Measurements from ENCODE around the gene JAZF1. TPM values are rescaled to one million over a fixed set of nuclear protein-coding genes. Genes with fewer than 3 reads are reported as not detected.

JAZF1 gene
- total RNA-seq, 1 donor from 2014 or later: 3.1 TPM

DNA sequence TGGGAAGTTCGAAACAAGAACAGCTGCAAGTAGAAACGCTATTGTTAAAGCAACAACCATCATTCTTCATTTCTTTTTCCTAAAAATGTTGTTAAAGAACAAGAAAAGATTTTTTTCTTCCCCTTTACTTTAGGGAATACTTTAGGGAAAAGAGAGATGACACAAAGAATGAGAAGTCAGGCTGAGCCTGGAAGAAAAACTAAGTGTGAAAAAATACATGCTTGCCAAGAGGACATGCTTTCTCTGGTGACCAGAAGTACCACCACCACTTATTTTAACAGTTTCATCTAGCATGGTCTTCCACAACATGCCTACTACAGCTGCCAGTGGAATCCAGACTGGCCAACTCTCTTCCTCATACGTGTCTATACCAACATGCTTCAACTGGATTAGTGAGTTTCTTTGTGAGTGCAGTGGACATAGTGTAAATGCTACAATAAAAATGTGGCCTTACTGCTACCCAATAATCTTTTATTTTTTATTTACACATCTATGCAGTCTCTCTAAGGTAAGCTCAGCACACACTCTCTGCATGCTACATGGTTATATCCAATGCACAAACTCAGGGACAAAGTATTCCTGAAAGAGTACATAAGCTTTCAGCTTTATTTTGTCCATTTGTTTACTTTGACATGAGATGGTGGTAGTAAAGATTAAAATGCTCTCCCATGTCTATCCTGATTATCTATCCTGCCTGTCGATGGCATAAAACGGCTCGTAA, 244.4 kb downstream of the JAZF1 start:
- H3K4me1 Mint-ChIP-seq: no peaks in the 10 kb centered on the region
- H3K36me3 Mint-ChIP-seq (ENCODE audit: low read depth): no peaks in the 10 kb centered on the region
- no peak overlapping the region for H3K4me3 Mint-ChIP-seq
- H3K27me3 Mint-ChIP-seq (ENCODE audit: low read depth): peaks cover 4% of the 10 kb centered on the region
- H3K9me3 Mint-ChIP-seq: no peaks in the 10 kb centered on the region
- no peak overlapping the region for H3K27ac Mint-ChIP-seq (ENCODE audit: unreplicated experiment)
- no peak for TF ChIP-seq CTCF (conservative IDR thresholded peaks at IDR 0.05)
- DNase-seq (ENCODE audit: low read depth, low spot score): no peak

GRCh38 chr7:27933671-27934565, 246.7 kb downstream of the JAZF1 start:
- H3K4me1 Mint-ChIP-seq: no peaks in the 10 kb centered on the region
- no peak for DNase-seq (ENCODE audit: low read depth, low spot score)
- H3K4me3 Mint-ChIP-seq: no peak overlapping the region
- no peaks in the 10 kb centered on the region for H3K9me3 Mint-ChIP-seq
- H3K27me3 Mint-ChIP-seq (ENCODE audit: low read depth): peaks cover 4% of the 10 kb centered on the region
- peak; percentile 55 for TF ChIP-seq CTCF (conservative IDR thresholded peaks at IDR 0.05)
- H3K36me3 Mint-ChIP-seq (ENCODE audit: low read depth): no peaks in the 10 kb centered on the region
- H3K27ac Mint-ChIP-seq (ENCODE audit: unreplicated experiment): no peak overlapping the region

DNA sequence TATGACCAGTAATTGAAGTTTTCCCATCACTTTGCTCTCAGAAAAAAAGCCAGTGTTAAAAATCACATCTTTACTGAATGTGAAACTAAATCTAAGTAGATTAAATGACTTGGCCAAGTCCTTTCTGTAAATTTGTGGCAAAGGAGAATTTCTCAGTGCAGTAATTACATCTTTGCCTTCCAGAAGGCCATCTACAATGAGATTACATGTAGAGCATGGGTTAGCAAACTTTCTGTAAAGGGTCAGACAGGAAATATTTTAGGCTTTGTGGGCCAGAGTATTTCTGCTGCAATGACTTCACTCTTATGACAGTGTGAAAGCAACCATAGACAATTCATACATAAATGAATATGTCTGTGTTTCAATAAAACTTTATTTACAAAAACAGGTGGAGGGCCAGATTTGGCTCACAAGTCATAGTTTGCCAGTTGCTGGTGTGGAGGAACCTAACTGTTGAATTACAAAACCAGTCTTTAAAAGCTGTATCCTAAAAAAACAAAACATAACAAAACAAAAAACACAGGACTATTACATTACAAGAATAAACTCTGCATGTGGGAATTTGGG, 249.6 kb downstream of the JAZF1 start:
- H3K27me3 Mint-ChIP-seq (ENCODE audit: low read depth): peaks cover 6% of the 10 kb centered on the region
- no peaks in the 10 kb centered on the region for H3K9me3 Mint-ChIP-seq
- no peak for DNase-seq (ENCODE audit: low read depth, low spot score)
- no peak for TF ChIP-seq CTCF (conservative IDR thresholded peaks at IDR 0.05)
- no peak overlapping the region for H3K27ac Mint-ChIP-seq (ENCODE audit: unreplicated experiment)
- H3K4me1 Mint-ChIP-seq: no peaks in the 10 kb centered on the region
- H3K4me3 Mint-ChIP-seq: no peak overlapping the region
- H3K36me3 Mint-ChIP-seq (ENCODE audit: low read depth): no peaks in the 10 kb centered on the region

DNA sequence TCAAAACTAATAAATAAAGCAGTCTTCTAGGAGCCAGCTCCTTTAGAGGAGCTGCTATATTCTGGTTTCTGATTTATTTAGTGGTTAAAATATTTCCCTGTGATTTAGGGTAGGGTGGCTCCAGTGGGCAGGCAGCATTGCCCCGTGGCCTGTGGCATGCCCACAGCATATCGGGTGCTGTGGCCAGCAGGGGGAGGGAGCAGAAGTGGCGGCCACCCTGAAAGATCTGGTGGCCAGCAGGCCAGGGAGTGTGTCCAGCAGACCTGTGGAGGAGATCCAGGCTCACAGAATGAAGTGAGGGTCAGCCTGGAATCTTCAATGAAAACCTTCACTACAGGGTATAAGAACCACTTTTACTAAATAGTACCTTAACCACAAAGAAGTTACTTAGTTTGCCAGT, 251.5 kb downstream of the JAZF1 start:
- no peak overlapping the region for H3K27ac Mint-ChIP-seq (ENCODE audit: unreplicated experiment)
- H3K9me3 Mint-ChIP-seq: no peaks in the 10 kb centered on the region
- no peak for TF ChIP-seq CTCF (conservative IDR thresholded peaks at IDR 0.05)
- no peak overlapping the region for H3K4me3 Mint-ChIP-seq
- no peaks in the 10 kb centered on the region for H3K36me3 Mint-ChIP-seq (ENCODE audit: low read depth)
- DNase-seq (ENCODE audit: low read depth, low spot score): no peak
- H3K27me3 Mint-ChIP-seq (ENCODE audit: low read depth): peaks cover 4% of the 10 kb centered on the region
- no peaks in the 10 kb centered on the region for H3K4me1 Mint-ChIP-seq

- Mint-ChIP-seq H3K27me3 (ENCODE audit: low read depth) (peaks cover 2% of the 10 kb centered on the region), H3K9me3 (no peaks in the 10 kb centered on the region), H3K4me3 (no peak overlapping the region), H3K4me1 (no peaks in the 10 kb centered on the region), H3K27ac (ENCODE audit: unreplicated experiment) (no peak overlapping the region), H3K36me3 (ENCODE audit: low read depth) (no peaks in the 10 kb centered on the region)
- no peak for DNase-seq (ENCODE audit: low read depth, low spot score)
- TF ChIP-seq CTCF (conservative IDR thresholded peaks at IDR 0.05): no peak
Observed at GRCh38 chr7:27928001-27928400, 252.6 kb downstream of the JAZF1 start.
